ENCODE measurements around the gene HILPDA. TPM values are rescaled to one million over a fixed set of nuclear protein-coding genes. Genes with fewer than 3 reads are reported as not detected.

HILPDA gene
- polyA plus RNA-seq, 1 donor (not counting 4 experiments of a cell fraction or from before 2014, with no cell fraction given), result 17.9 TPM

- Histone ChIP-seq H3K36me3 (ENCODE audit: control insufficient read depth in 2 of 2, extremely low read depth in 1 of 2, insufficient read depth in 2 of 2, low read length in 2 of 2) (no peaks in the 10 kb centered on the region), H3K4me3 (ENCODE audit: control insufficient read depth in 2 of 3, extremely low read depth in 1 of 3, insufficient read depth in 2 of 3, low read depth in 1 of 3, low read length in 3 of 3) (no peak overlapping the region), H3K27me3 (ENCODE audit: control insufficient read depth, extremely low read depth, insufficient read depth, low read length) (no peaks in the 10 kb centered on the region), H3K27ac (ENCODE audit: control insufficient read depth, insufficient read depth, low read length) (no peak overlapping the region), H2AFZ (ENCODE audit: control insufficient read depth, low read length) (no peak overlapping the region), H3K9me1 (ENCODE audit: control insufficient read depth, extremely low read depth, insufficient read depth, low read length) (no peaks in the 10 kb centered on the region), H3K79me2 (ENCODE audit: control insufficient read depth, insufficient read depth, low read length) (no peaks in the 10 kb centered on the region), H3K9ac (ENCODE audit: control insufficient read depth, extremely low read depth, insufficient read depth, low read length) (no peak overlapping the region), H3K9me3 (ENCODE audit: control insufficient read depth, low read depth, low read length) (no peaks in the 10 kb centered on the region), H3K4me1 (ENCODE audit: control insufficient read depth, extremely low read depth, insufficient read depth, low read length) (peaks cover 6% of the 10 kb centered on the region), H4K20me1 (ENCODE audit: control insufficient read depth, extremely low read depth, insufficient read depth, low read length) (no peaks in the 10 kb centered on the region), H3K4me2 (ENCODE audit: control insufficient read depth, extremely low read depth, insufficient read depth, low read depth, low read length) (no peak overlapping the region)
- TF ChIP-seq CTCF (optimal IDR thresholded peaks at IDR 0.05 in 1 of 3, IDR thresholded peaks at IDR 0.05 in 1 of 3, conservative IDR thresholded peaks at IDR 0.05 in 1 of 3; ENCODE audit: extremely low read depth in 1 of 3, insufficient read depth in 2 of 3, low read length in 3 of 3) (no peak), EZH2 (IDR thresholded peaks at IDR 0.05; ENCODE audit: low read length) (no peak)
- DNase-seq (ENCODE audit: low read depth, low spot score) (no peak), FAIRE-seq (no peak)
- dilution Hi-C loops (cut with MboI; ENCODE audit: extremely low pct_ligation_motif_present, low sequenced_read_pairs), result no loop called here
Measured at GRCh38 chr7:128446306-128446705, 9.4 kb upstream of the HILPDA start.

GRCh38 chr7:128447941-128448564, 7.6 kb upstream of the HILPDA start:
- Histone ChIP-seq H2AFZ (ENCODE audit: control insufficient read depth, low read length) (no peak overlapping the region), H3K79me2 (ENCODE audit: control insufficient read depth, insufficient read depth, low read length) (no peaks in the 10 kb centered on the region), H3K27ac (ENCODE audit: control insufficient read depth, insufficient read depth, low read length) (no peak overlapping the region), H3K4me2 (ENCODE audit: control insufficient read depth, extremely low read depth, insufficient read depth, low read depth, low read length) (no peak overlapping the region), H4K20me1 (ENCODE audit: control insufficient read depth, extremely low read depth, insufficient read depth, low read length) (no peaks in the 10 kb centered on the region), H3K9me3 (ENCODE audit: control insufficient read depth, low read depth, low read length) (no peaks in the 10 kb centered on the region), H3K9ac (ENCODE audit: control insufficient read depth, extremely low read depth, insufficient read depth, low read length) (no peak overlapping the region), H3K9me1 (ENCODE audit: control insufficient read depth, extremely low read depth, insufficient read depth, low read length) (no peaks in the 10 kb centered on the region), H3K36me3 (ENCODE audit: control insufficient read depth in 2 of 2, extremely low read depth in 1 of 2, insufficient read depth in 2 of 2, low read length in 2 of 2) (no peaks in the 10 kb centered on the region), H3K27me3 (ENCODE audit: control insufficient read depth, extremely low read depth, insufficient read depth, low read length) (peaks cover 3% of the 10 kb centered on the region), H3K4me3 (ENCODE audit: control insufficient read depth in 2 of 3, extremely low read depth in 1 of 3, insufficient read depth in 2 of 3, low read depth in 1 of 3, low read length in 3 of 3) (no peak overlapping the region), H3K4me1 (ENCODE audit: control insufficient read depth, extremely low read depth, insufficient read depth, low read length) (peaks cover 6% of the 10 kb centered on the region)
- DNase-seq (ENCODE audit: low read depth, low spot score), result no peak
- no peak for FAIRE-seq
- TF ChIP-seq EZH2 (IDR thresholded peaks at IDR 0.05; ENCODE audit: low read length) (no peak), CTCF (optimal IDR thresholded peaks at IDR 0.05 in 1 of 3, IDR thresholded peaks at IDR 0.05 in 1 of 3, conservative IDR thresholded peaks at IDR 0.05 in 1 of 3; ENCODE audit: extremely low read depth in 1 of 3, insufficient read depth in 2 of 3, low read length in 3 of 3) (no peak)
- dilution Hi-C loops (cut with MboI; ENCODE audit: extremely low pct_ligation_motif_present, low sequenced_read_pairs), result no loop called here

All from keratinocyte (primary cell).